GF-D8 (cell line): ENCODE results near the gene CNKSR3.

Experiments
- DNase-seq: peaks from one replicate; lab custom pipeline; 2025; lab: John Stamatoyannopoulos, UW

CNKSR3 gene

GRCh38 chr6:154412106-154412820, 98.2 kb downstream of the CNKSR3 start:
- DNase-seq = no peak

DNA sequence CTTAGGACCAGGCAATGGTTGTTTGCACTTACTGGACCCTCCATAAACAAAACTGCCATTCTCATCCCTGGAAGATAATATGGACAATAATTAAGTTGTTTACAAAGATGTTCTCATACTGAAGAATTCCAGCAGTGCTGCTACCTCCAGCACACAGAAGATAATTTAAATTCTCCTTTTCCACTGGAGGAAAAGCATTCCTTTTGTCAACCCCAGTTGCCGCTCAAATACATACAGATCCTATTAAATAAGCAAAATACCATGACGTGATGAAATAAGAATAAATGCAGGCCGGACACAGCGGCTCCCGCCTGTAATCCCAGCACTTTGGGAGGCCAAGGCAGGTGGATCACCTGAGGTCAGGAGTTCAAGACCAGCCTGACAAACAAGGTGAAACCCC, 99.4 kb downstream of the CNKSR3 start:
- no peak for DNase-seq

DNA sequence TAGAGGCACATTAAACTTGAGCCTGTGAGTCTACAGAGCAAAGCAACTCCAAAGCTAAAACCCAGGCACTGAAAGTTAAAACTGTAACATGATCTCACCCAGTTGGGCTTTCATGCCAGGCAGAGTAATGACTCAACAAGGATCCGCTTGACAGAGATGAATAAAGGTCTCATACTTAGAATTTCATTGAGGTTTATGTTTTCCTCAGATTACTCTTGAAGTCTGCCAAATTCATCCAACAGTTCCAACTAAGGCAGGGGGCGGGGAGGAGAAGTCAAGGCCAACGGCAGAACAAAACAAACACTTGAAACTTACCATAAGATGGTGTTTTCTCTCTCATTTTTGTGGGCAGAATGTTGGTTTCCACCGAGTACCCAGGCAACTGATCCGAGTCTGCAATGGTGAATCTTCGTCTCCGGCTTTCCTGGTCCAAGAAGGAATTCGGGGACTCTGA, 99.8 kb downstream of the CNKSR3 start:
- no peak for DNase-seq

DNA sequence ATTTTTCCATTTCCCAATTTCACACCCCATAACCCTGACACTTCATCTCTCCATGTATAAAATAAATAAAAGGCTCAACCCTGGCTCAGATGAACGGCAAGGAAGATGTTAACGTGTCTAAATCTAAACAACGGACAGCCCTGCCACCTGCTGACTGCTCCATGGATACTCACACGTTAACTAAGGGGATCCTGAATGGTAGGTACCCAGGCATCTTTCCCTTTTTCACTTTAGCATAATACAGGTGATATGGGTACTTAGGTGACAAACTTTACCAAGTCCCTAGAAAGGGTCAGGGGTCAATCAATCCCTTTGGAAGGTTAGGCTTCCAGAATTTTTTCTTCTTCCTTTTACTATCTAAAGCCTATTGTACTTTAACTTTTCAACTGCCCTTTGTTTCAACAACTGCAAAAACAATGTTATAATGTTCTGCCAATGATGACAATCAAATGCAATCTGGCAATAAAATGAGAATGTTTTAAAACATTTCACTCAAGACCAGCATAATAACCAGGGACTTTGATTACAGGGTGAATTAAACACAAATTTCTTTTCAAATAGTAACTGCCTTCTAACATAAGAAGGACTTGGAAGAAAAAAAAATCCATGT, 101.5 kb downstream of the CNKSR3 start:
- DNase-seq = no peak

DNA sequence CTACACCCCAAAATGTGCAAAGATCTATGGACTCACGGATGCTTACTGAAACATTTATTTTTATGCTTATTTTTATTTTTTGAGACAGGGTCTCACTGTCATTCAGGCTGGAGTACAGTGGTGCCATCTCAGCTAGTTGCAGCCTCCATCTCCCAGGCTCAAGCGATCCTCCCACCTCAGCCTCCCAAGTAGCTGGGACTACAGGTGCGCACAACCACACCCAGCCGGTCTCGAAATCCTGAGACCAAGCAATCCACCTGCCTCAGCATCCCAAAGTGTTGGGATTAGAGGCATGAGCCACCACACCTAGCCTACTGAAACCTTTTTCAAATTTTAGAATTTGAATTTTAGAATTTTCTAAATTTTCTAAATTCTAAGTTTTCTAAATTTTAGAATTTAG, 103.0 kb downstream of the CNKSR3 start:
- DNase-seq = no peak

GRCh38 chr6:154406869-154407268, 103.6 kb downstream of the CNKSR3 start:
- no peak for DNase-seq

DNA sequence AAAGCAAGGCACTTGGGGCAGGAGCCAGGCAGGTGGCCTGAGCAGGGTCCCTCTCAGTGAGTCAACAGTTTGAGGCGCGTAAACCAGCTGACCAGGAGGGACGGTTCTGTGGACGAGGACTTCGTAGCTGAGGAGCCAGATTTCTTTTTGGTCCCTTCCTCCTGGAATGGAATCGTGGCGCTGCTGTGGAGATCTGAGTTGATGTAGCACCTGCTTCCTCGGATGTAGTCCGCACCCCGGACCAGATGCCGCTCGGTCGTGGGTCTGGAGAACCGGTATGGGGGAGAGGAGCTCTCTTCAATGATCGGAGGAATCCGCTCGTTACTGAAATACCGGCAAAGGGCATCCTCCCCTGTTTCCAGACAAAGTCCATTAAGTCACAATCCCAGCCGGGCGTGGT, 104.2 kb downstream of the CNKSR3 start:
- no peak for DNase-seq

GRCh38 chr6:154404791-154405400, 105.6 kb downstream of the CNKSR3 start:
- DNase-seq = no peak

DNA sequence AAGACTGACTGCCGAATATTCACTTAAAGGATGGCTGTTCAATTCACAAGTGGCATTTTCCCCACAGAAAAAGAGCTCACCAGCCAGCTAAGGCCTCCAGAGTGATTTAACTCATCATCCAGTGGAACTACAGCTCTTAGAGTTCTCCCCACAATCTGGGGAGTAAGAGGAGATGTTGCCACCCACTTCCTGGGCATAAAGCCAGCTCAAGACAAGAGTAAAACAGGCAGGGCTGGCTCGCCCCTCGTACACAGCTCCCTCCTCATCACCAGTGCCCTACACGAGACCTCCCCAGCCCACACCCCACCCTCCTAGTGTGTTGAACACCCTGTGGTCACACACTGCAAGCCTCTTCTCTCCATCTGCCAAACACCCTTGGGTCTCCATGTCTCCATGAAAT, 106.7 kb downstream of the CNKSR3 start:
- no peak for DNase-seq

DNA sequence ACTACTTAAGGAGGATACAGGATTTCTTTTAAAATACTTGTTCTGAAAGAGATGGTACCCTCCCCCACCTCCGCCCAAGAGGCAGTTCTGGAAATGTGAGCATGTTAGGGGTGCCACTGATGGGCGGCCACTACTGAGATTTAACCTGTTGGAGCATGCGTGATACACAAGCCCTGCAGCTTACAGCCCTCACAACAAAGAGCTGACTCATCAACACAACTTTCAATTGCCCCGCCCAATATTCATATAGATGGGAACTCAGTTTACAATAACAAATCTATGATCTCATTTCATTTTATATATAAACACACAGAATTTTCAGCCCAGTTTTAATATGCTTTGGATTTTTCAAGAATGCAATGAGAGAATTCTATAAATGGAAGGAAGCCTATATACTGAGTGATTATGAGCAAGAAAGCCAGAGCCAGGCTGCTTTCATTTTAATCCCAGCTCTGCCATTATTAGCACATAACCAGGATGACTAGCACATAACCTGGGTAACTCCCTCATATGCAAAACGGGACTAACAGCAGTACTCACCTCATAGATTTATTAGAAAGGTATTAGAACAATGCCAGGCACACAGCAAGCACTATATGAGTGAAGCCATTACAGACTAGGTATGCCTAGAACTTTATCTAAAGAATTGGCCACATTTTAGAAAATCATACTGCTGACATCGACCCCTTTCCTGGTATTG, 108.3 kb downstream of the CNKSR3 start:
- DNase-seq = no peak

- no peak for DNase-seq
Observed at GRCh38 chr6:154399097-154399496, 111.4 kb downstream of the CNKSR3 start.

DNA sequence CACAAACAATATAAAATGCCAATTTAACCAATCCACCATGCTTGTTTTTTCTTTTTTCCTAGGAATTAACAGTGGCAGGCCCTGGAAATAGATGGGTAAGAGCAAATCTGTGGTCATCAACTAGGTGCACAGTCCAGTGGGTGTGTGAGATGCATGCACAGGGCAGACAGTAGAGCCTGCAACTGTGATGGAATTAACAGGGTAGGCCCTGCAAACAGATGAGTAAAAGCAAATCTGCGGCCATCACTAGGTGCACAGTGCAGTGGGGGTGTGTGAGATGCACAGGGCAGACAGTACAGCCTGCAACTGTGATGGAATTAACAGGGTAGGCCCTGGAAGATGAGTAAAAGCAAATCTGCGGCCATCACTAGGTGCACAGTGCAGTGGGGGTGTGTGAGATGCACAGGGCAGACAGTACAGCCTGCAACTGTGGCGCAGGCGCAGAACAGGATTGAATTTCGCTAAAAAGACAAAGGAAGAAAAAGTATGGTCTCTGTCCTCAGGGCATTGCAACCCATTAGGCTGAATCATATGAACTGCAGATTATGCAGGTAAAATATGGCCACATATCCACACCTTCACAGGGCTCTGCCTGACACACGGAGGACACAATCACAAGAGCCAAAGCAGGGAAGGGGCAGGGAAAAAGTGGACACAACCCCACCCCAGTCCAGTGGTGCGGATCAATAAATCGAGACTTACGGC, 112.8 kb downstream of the CNKSR3 start:
- DNase-seq = no peak

GRCh38 chr6:154395878-154396277, 114.6 kb downstream of the CNKSR3 start:
- DNase-seq = no peak

DNA sequence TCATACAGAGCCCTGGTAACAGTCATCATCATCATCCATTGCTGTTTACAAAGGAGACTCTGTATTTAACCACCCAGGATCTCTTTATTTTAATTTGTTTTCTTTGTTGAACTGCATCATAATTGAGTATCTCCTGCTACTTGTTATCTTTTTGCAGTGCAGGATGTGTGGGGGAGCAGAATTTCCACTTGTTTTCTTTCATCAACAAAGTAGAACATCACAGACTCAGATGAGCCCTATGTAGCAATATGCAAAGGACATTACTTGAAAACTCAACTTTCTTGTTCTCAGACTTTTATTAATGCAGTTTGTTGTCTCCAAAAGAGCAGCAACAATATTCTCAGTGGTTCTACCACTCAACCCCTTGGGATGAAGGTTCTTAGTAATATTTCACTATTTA, 115.2 kb downstream of the CNKSR3 start:
- DNase-seq = no peak

DNA sequence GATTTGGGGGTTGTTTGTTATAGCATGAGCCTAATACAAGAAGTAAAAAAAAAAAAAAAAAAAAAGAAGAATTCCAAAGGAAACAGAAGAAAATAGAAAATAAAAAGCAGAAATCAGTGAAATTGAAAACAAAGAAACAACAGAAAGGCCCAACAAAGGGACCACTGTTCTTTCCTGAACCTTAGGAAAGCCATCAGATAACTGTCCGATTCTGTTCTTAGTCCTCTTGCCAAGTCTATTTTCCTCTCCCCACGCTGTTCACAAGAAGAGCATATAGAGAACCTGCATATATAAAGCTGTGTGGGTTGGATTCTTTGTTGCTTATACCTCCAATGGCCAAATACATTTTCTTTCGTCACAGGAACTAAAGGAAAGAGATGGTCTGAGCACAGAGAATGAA, 115.9 kb downstream of the CNKSR3 start:
- DNase-seq = no peak

GRCh38 chr6:154390034-154390433, 120.5 kb downstream of the CNKSR3 start:
- no peak for DNase-seq

- DNase-seq = no peak
Observed at GRCh38 chr6:154388803-154389202, 121.7 kb downstream of the CNKSR3 start.

- no peak for DNase-seq
Observed at GRCh38 chr6:154386848-154387717, 123.4 kb downstream of the CNKSR3 start.

DNA sequence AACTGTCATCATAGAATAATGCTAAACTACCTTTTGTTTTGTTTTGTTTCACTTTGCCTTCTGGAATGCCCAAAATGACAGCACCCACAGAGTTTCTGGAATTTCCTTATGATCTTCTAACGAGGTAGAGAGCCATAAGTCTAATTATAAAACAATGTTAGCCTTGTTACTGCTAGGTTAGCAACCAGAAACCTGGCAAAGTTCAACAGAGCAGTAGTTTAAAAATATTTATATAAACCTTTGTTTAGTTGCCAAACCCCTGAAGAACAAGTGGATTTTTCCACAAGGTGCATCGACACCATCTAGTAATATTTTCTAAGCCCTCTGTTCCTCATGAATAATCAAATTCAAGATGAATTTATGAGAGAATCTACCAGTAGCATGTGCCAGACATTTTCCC, 126.3 kb downstream of the CNKSR3 start:
- DNase-seq = no peak

DNA sequence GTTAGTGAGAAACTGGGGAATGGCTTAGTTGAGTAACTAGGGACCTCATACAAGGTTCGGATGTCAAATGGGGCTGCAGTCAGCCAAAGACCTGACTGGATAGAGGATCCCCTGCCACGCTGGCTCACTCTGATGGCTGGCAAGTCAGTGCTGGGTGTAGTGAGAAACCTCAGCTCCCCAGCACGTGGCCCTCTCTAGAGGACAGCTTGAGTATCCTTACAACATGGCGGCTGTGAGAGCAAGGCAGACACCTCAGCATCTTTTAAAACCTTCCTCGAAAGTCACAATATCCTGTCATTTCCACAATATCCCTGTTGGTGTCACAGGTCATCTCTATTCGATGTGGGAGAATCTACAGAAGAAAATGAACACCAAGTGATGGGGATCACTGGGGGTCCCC, 127.2 kb downstream of the CNKSR3 start:
- no peak for DNase-seq

GRCh38 chr6:154382740-154383139, 127.7 kb downstream of the CNKSR3 start:
- no peak for DNase-seq
